ENCODE data around the gene MGRN1. TPM values are rescaled to one million over a fixed set of nuclear protein-coding genes. Genes with fewer than 3 reads are reported as not detected.
"Not testable (repeated sequence)": the region's sequence is repeated elsewhere in the genome, so short reads cannot be mapped to it uniquely, and the experiment has no call there.

Gene MGRN1
- total RNA-seq, 1 experiment from 2014 or later = 31.3 TPM

DNA sequence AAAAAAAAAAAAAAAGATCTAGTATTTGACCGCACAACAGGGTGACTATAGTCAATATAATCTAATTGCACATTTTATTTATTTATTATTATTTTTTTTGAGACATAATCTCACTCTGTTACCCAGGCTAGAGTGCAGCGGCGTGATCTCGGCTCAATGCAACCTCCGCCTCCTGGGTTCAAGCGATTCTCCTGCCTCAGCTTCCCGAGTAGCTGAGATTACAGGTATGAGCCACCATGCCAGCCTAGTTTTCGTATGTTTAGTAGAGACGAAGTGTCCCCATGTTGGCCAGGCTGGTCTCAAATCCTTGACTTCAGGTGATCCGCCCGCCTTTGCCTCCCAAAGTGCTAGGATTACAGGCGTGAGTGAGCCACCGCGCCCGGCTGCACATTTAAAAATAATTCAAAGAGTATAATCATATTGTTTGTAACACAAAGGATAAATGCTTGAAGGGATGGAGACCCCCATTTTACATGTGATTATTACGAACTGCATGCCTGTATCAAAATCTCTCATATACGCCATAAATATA is 108.7 kb downstream of the MGRN1 start:
- DNase-seq (ENCODE audit: low spot score) = peak; percentile 7

DNA sequence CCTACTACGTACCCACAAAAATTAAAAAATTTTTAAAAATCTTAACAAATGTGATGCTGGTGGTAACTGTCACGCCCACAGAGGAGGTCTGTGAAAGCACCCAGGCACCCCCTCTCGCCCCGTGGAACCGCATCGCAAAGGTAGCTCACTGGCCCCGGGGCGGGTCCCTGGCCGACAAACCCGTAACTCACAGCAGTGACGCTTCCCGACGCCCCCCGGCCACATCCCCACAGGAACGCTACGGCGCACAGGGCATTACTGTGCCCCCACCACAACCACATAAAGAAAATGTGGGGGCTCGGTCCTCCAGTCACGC is 109.1 kb downstream of the MGRN1 start:
- no peak for DNase-seq (ENCODE audit: low spot score)

- DNase-seq (ENCODE audit: low spot score) = peak; percentile 96
Observed at GRCh38 chr16:4734063-4734729, 109.6 kb downstream of the MGRN1 start, which contains the start of the genes ANKS3 and DNAAF8. ANKS3 (minus strand) TSS chr16:4734271; CDS start chr16:4730149, 4,122 bp downstream. DNAAF8 (plus strand) TSS chr16:4734537; CDS start chr16:4736515, 1,978 bp downstream.

DNA sequence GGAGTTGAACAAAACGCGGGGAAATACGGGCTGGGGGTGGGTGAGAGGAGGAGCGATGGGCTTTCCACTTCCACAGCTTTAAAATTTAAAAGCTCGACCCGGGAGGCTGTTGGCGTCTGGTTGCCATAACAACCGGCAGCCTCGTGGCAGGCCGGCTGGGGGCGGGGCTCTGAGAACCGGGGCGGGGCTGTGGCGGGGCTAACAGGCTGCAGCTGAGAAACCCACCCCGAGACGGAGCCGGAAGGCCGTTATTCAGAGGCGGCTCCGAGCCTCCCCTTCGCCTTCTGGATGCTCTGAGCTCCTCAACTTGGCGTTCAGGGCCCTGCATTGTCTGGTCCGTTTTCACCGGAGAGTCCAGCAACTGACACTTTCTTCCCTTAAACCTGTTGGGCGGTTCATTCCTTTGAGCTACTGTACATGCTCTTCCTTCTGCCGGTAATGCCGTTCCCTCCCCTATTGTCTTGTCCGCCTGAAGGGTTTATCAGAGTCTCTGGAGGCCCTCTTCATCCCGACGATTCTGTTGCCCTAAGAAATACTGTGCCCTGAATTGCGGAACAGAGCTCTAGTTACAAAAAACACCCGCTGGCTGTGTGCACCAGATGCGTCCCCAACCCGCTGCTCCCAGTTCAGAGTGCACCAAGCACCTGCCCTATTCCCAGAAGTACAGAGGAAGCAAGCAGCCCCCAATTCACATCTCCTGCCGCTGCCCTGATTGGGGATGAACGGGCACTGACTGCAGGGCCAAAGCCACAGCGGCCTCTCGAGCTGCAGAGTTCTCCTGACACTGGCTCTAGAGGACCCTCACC is 110.3 kb downstream of the MGRN1 start:
- peak; percentile 80 for DNase-seq (ENCODE audit: low spot score)

DNA sequence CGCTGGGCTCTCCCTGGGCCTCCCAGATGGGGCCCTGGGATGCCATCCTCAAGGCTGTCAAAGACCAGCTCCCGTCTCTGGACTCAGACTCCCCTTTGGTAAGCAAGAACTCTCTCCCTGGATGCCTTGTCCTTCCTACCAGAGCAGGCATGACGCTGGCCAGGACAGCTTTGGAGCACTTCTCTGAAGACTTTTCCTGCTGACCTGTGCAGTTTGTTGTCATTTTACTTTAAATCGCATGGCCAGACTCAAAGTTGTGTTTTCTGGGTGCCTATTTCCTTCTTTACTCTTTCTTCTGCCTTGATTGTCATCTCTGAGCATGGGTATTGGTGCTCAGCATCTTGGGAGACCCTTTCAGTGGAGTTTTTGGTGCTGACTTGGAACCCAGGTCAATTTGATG is 111.9 kb downstream of the MGRN1 start:
- no peak for DNase-seq (ENCODE audit: low spot score)

- DNase-seq (ENCODE audit: low spot score) = no peak
Observed at GRCh38 chr16:4737545-4737944, 112.9 kb downstream of the MGRN1 start.

- DNase-seq (ENCODE audit: low spot score) = not testable (repeated sequence)
Observed at GRCh38 chr16:4738370-4738769, 113.7 kb downstream of the MGRN1 start.

Small RNAs within 50 kb of the gene (small RNA-seq; reads per million reads assigned to genes)
- gene MIR6769A (not detected), gene RN7SL850P (not detected)

Other genes with a start within 250 kb of the MGRN1 start
- 36.8 and 48.6 TPM in 2 replicates for gene CORO7, start 208.2 kb upstream of the MGRN1 start, total RNA-seq (2014; rRNA removed; shearing (Covaris generic))
- 82.4 and 86.9 TPM in 2 replicates for gene DNAJA3, start 199.0 kb upstream of the MGRN1 start, total RNA-seq (2014; rRNA removed; shearing (Covaris generic))
- 81.3 and 109 TPM in 2 replicates for gene NMRAL1, start 150.2 kb upstream of the MGRN1 start, total RNA-seq (2014; rRNA removed; shearing (Covaris generic))
- 105 and 113 TPM in 2 replicates for gene HMOX2, start 148.4 kb upstream of the MGRN1 start, total RNA-seq (2014; rRNA removed; shearing (Covaris generic))
- gene CDIP1, start 86.1 kb upstream of the MGRN1 start, total RNA-seq (2014; rRNA removed; shearing (Covaris generic)) = not detected in 2 replicates
- not detected in 2 replicates for gene C16orf96, start 68.5 kb upstream of the MGRN1 start, total RNA-seq (2014; rRNA removed; shearing (Covaris generic))
- gene UBALD1, start 9.9 kb upstream of the MGRN1 start, total RNA-seq (2014; rRNA removed; shearing (Covaris generic)) = 58.0 and 83.0 TPM in 2 replicates
- gene NUDT16L1, start 68.7 kb downstream of the MGRN1 start, total RNA-seq (2014; rRNA removed; shearing (Covaris generic)) = 81.9 and 82.4 TPM in 2 replicates
- gene ANKS3, start 109.4 kb downstream of the MGRN1 start, total RNA-seq (2014; rRNA removed; shearing (Covaris generic)) = 27.2 and 29.7 TPM in 2 replicates
- gene DNAAF8, start 109.7 kb downstream of the MGRN1 start, total RNA-seq (2014; rRNA removed; shearing (Covaris generic)) = 2.5 and 5.8 TPM in 2 replicates
- 17.7 and 30.4 TPM in 2 replicates for gene ZNF500, start 142.3 kb downstream of the MGRN1 start, total RNA-seq (2014; rRNA removed; shearing (Covaris generic))
- 0.76 TPM in 1 of 2 replicates, not detected in the other for gene SEPTIN12, start 163.5 kb downstream of the MGRN1 start, total RNA-seq (2014; rRNA removed; shearing (Covaris generic))
- gene SMIM22, start 170.5 kb downstream of the MGRN1 start, total RNA-seq (2014; rRNA removed; shearing (Covaris generic)) = 282 and 291 TPM in 2 replicates
- gene ROGDI, start 177.8 kb downstream of the MGRN1 start, total RNA-seq (2014; rRNA removed; shearing (Covaris generic)) = 66.0 and 85.8 TPM in 2 replicates
- gene GLYR1, start 222.5 kb downstream of the MGRN1 start, total RNA-seq (2014; rRNA removed; shearing (Covaris generic)) = 46.2 and 54.7 TPM in 2 replicates
- 34.6 and 35.1 TPM in 2 replicates for gene UBN1, start 222.7 kb downstream of the MGRN1 start, total RNA-seq (2014; rRNA removed; shearing (Covaris generic))

Data from HT-29 (cell line).